ENCODE measurements around the gene XIRP2. TPM values are rescaled to one million over a fixed set of nuclear protein-coding genes. Genes with fewer than 3 reads are reported as not detected.
"Not testable (repeated sequence)": the region's sequence is repeated elsewhere in the genome, so short reads cannot be mapped to it uniquely, and the experiment has no call there.

XIRP2 gene
- polyA plus RNA-seq, 1 experiment, result 0.43 TPM

GRCh38 chr2:167265722-167266121 lies 377.4 kb downstream of the XIRP2 start:
- no peaks in the 10 kb centered on the region for H3K27me3 ChIP-seq (ENCODE audit: control insufficient read depth, insufficient read depth, low read length)
- ChIA-PET POLR2A (no interaction called here), CTCF (interaction anchor here (0.5 kb wide), 1 partner anchor 75 kb away, joined by 3 read pairs; no protein-coding TSS in a partner anchor)
- no peak for DNase-seq (ENCODE audit: low read depth, low spot score)
- peaks cover 7% of the 10 kb centered on the region for H3K9me3 ChIP-seq (ENCODE audit: control insufficient read depth, insufficient read depth, low read length)
- TF ChIP-seq, protein P1, sequence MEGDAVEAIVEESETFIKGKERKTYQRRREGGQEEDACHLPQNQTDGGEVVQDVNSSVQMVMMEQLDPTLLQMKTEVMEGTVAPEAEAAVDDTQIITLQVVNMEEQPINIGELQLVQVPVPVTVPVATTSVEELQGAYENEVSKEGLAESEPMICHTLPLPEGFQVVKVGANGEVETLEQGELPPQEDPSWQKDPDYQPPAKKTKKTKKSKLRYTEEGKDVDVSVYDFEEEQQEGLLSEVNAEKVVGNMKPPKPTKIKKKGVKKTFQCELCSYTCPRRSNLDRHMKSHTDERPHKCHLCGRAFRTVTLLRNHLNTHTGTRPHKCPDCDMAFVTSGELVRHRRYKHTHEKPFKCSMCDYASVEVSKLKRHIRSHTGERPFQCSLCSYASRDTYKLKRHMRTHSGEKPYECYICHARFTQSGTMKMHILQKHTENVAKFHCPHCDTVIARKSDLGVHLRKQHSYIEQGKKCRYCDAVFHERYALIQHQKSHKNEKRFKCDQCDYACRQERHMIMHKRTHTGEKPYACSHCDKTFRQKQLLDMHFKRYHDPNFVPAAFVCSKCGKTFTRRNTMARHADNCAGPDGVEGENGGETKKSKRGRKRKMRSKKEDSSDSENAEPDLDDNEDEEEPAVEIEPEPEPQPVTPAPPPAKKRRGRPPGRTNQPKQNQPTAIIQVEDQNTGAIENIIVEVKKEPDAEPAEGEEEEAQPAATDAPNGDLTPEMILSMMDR (IDR thresholded peaks at IDR 0.05; ENCODE audit: low read depth, low read length), result no peak
- no peak overlapping the region for H3K27ac ChIP-seq (ENCODE audit: low read depth, low read length)
- H3K4me3 ChIP-seq (ENCODE audit: low read depth, low read length), result no peak overlapping the region

DNA sequence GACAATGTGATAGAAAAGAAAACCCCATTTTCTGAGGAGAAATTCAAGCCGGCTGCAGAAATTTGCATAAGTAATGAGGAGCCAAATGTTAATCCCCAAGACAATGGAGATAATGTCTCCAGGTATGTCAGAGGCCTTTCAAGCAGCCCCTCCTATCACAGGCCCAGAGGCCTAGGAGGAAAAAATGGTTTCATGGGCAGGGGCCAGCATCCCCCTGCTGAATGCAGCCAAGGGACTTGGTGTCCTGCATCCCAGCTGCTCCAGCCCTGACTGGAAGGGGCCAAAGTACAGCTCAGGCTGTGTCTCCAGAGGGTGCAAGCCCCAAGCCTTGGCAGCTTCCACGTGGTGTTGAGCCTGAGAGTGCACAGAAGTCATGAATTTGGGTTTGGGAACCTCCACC lies 380.0 kb downstream of the XIRP2 start:
- H3K27me3 ChIP-seq (ENCODE audit: control insufficient read depth, insufficient read depth, low read length); POLR2A ChIA-PET; H3K9me3 ChIP-seq (ENCODE audit: control insufficient read depth, insufficient read depth, low read length); CTCF ChIA-PET; H3K4me3 ChIP-seq (ENCODE audit: low read depth, low read length); DNase-seq (ENCODE audit: low read depth, low spot score); H3K27ac ChIP-seq (ENCODE audit: low read depth, low read length): not testable (repeated sequence)

GRCh38 chr2:167271932-167272331 lies 383.7 kb downstream of the XIRP2 start:
- Histone ChIP-seq H3K27me3 (ENCODE audit: control insufficient read depth, insufficient read depth, low read length) (no peaks in the 10 kb centered on the region), H3K4me3 (ENCODE audit: low read depth, low read length) (no peak overlapping the region), H3K9me3 (ENCODE audit: control insufficient read depth, insufficient read depth, low read length) (peaks cover 7% of the 10 kb centered on the region), H3K27ac (ENCODE audit: low read depth, low read length) (no peak overlapping the region)
- TF ChIP-seq, protein P1 (IDR thresholded peaks at IDR 0.05; ENCODE audit: low read depth, low read length), result no peak
- ChIA-PET POLR2A (no interaction called here), CTCF (no interaction called here)
- DNase-seq (ENCODE audit: low read depth, low spot score), result no peak

GRCh38 chr2:167275046-167275445 lies 386.8 kb downstream of the XIRP2 start:
- TF ChIP-seq, protein P1 (IDR thresholded peaks at IDR 0.05; ENCODE audit: low read depth, low read length), result no peak
- Histone ChIP-seq H3K27me3 (ENCODE audit: control insufficient read depth, insufficient read depth, low read length) (no peaks in the 10 kb centered on the region), H3K9me3 (ENCODE audit: control insufficient read depth, insufficient read depth, low read length) (no peaks in the 10 kb centered on the region), H3K4me3 (ENCODE audit: low read depth, low read length) (no peak overlapping the region), H3K27ac (ENCODE audit: low read depth, low read length) (no peak overlapping the region)
- DNase-seq (ENCODE audit: low read depth, low spot score), result no peak
- POLR2A ChIA-PET, result no interaction called here
- CTCF ChIA-PET, result no interaction called here

DNA sequence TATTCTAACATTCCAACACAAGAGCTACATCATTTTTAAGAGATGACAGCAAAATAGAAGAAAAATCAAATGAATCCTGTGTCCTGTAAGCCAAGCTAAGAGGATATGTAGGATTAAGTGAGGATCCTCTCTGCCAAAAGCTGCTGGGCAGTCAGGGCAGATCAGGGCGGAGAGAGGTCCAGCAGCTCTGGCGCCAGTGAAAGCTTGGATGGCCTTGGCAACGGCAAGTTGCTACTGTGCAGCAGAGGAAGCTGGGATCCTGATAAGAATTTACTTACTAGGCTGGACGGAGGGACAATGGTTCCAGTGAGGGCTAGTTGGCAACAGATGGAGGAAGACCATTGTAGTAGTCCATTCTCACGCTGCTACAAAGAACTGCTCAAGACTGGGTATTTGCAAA lies 391.5 kb downstream of the XIRP2 start:
- TF ChIP-seq, protein P1 (IDR thresholded peaks at IDR 0.05; ENCODE audit: low read depth, low read length), result no peak
- ChIA-PET CTCF (no interaction called here), POLR2A (no interaction called here)

DNA sequence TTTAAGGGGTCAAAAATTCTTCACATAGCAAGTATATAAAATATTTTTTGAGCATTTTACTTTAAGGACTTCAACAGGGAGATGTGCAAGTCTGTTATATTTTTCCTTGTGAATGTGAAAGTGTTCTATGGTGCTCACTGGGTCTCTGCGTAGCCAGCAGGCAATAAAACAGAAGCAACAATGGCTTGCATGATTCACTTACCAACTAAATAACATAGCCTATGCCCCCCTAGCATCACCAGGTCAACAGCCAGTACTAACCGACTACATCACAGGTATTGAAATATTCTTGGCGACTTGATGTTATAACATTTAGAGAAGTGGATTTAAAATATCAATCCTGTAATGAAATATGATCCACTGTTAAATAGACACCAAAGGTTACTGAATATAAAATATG lies 398.9 kb downstream of the XIRP2 start:
- CTCF ChIA-PET, result no interaction called here
- POLR2A ChIA-PET, result no interaction called here
- Histone ChIP-seq H3K27me3 (ENCODE audit: control insufficient read depth, insufficient read depth, low read length) (no peaks in the 10 kb centered on the region), H3K27ac (ENCODE audit: low read depth, low read length) (no peak overlapping the region), H3K4me3 (ENCODE audit: low read depth, low read length) (no peak overlapping the region), H3K9me3 (ENCODE audit: control insufficient read depth, insufficient read depth, low read length) (no peaks in the 10 kb centered on the region)
- no peak for DNase-seq (ENCODE audit: low read depth, low spot score)
- TF ChIP-seq, protein P1 (IDR thresholded peaks at IDR 0.05; ENCODE audit: low read depth, low read length), result no peak

More for the DNA sequence above, 391.5 kb downstream of the XIRP2 start:
- Histone ChIP-seq H3K27me3 (ENCODE audit: control insufficient read depth, insufficient read depth, low read length) (no peaks in the 10 kb centered on the region), H3K4me3 (ENCODE audit: low read depth, low read length) (no peak overlapping the region), H3K9me3 (ENCODE audit: control insufficient read depth, insufficient read depth, low read length) (no peaks in the 10 kb centered on the region), H3K27ac (ENCODE audit: low read depth, low read length) (no peak overlapping the region)
- no peak for DNase-seq (ENCODE audit: low read depth, low spot score)
